Lung (tissue), 12 donors: ENCODE data around the gene C1orf35. TPM values are rescaled to one million over a fixed set of nuclear protein-coding genes. Genes with fewer than 3 reads are reported as not detected.

Experiments
- ATAC-seq: fragments of 200-7000 bp; cut with Tn5 transposase; one replicate; pipeline ENCODE4 v1.9.1; 2020; ENCODE audit warnings: moderate number of reproducible peaks; ENCODE audit not compliant: insufficient read depth, low FRiP score
- DNase-seq, 3 donors: peaks; one replicate each; pipeline ENCODE4 v3.0.0-alpha.2; 2013 to 2017
- H3K27ac ChIP-seq, 2 donors: one replicate each; pipeline ENCODE4 v1.5.1; 2013; ENCODE audit warnings: mild to moderate bottlenecking in 2 of 2, moderate library complexity in 2 of 2, control low read depth in 1 of 2, inconsistent platforms in 1 of 2, low read depth in 1 of 2, low read length in 1 of 2
- H3K27me3 ChIP-seq, 3 donors: one replicate each; pipeline ENCODE4 v1.5.1; 2013; ENCODE audit warnings: low read length in 2 of 3; ENCODE audit not compliant: control insufficient read depth in 3 of 3, insufficient read depth in 3 of 3
- H3K36me3 ChIP-seq, 4 donors: one replicate each; pipeline ENCODE4 v1.5.1; 2013; ENCODE audit warnings: low read length in 4 of 4, mild to moderate bottlenecking in 1 of 4, moderate library complexity in 1 of 4; ENCODE audit not compliant: control insufficient read depth in 4 of 4, insufficient read depth in 4 of 4
- H3K4me1 ChIP-seq, 5 donors: one replicate each; pipeline ENCODE4 v1.5.1; 2013; ENCODE audit warnings: low read length in 5 of 5, mild to moderate bottlenecking in 2 of 5, moderate library complexity in 1 of 5; ENCODE audit not compliant: control insufficient read depth in 5 of 5, insufficient read depth in 5 of 5
- H3K4me3 ChIP-seq: one replicate; pipeline ENCODE4 v1.5.1; 2013; ENCODE audit warnings: mild to moderate bottlenecking, control low read depth, moderate library complexity
- H3K9ac ChIP-seq, 2 donors: one replicate each; pipeline ENCODE4 v1.5.1; 2013; ENCODE audit warnings: low read length in 2 of 2, control low read depth in 1 of 2; ENCODE audit not compliant: insufficient read depth in 1 of 2
- H3K9me3 ChIP-seq, 4 donors: one replicate each; pipeline ENCODE4 v1.5.1; 2013; ENCODE audit warnings: low read length in 3 of 4, mild to moderate bottlenecking in 1 of 4, moderate library complexity in 1 of 4; ENCODE audit not compliant: control insufficient read depth in 4 of 4, insufficient read depth in 3 of 4
- CTCF ChIP-seq: IDR thresholded peaks from 2 replicates; pipeline ENCODE4 v1.5.1; 2012; ENCODE audit warnings: mild to moderate bottlenecking; ENCODE audit errors: control extremely low read depth, extremely low read depth
- WGBS, 2 donors: extraction: QIAGEN DNeasy Blood & Tissue Kit; methylation state at CpG; one replicate each; pipeline ENCODE4 v1.1.7; 2013; 5-methylcytosine and 5-hydroxymethylcytosine counted together
- polyA plus RNA-seq, 2 donors: library from polyadenylated mRNA; stranded (reverse); fragments of 200-250 nt; gene quantifications; one replicate each; pipeline ENCODE4 v1.2.1, GENCODE V29; 2013
- total RNA-seq, 2 donors: library from RNA; depleted of rRNA in 1 of 2; stranded (reverse); fragments of >200 nt in 1 of 2; gene quantifications; one replicate each; pipeline ENCODE4 v1.2.1, GENCODE V29; 2014 to 2021
- donor health status: control.
- donor health status: control.
- donor health status: Bipolar disorder and iron deficiency.
- donor health status: healthy.
- donor health status: DM: yes; HTN: yes; CAD: no.

C1orf35 gene
- total and polyA plus RNA-seq, 4 donors = 9.1 to 19.9 (median 15.0) TPM

GRCh38 chr1:228149406-228150119, 46.4 kb upstream of the C1orf35 start, which contains the start of gene GJC2:
Gene GJC2 (plus strand): TSS chr1:228149930. CDS start chr1:228157759, 7,829 bp downstream.
- Histone ChIP-seq H3K9ac (peak within 1 kb of the TSS in 1 of 2 donors; percentile 23), H3K27me3 (no peaks in the 10 kb centered on the region), H3K4me3 (no peak within 1 kb of the TSS), H3K9me3 (no peaks in the 10 kb centered on the region), H3K36me3 (peaks cover 0 to 50% (median 1%) of the 10 kb centered on the region in 4 donors), H3K27ac (peak within 1 kb of the TSS; percentile 58 to 84), H3K4me1 (peaks cover 8 to 41% (median 30%) of the 10 kb centered on the region in 5 donors)
- ATAC-seq (no peak), DNase-seq (peak; percentile 61 to 83 (median 68))
- TF ChIP-seq CTCF = no peak
- WGBS, 2 donors = 48 to 70% methylated on average over 17 of the region's 17 CpGs

GRCh38 chr1:228148935-228149405, 45.8 kb upstream of the C1orf35 start:
- peak overlapping the region in 1 of 2 donors; percentile 23 for H3K9ac ChIP-seq
- no peaks in the 10 kb centered on the region for H3K9me3 ChIP-seq
- peak overlapping the region; percentile 24 to 84 for H3K27ac ChIP-seq
- 67 to 84% methylated on average over 8 of the region's 8 CpGs for WGBS, 2 donors
- TF ChIP-seq CTCF = no peak
- peaks cover 0 to 51% (median 1%) of the 10 kb centered on the region in 4 donors for H3K36me3 ChIP-seq
- ATAC-seq (no peak), DNase-seq (no peak)
- H3K4me1 ChIP-seq = peaks cover 8 to 41% (median 30%) of the 10 kb centered on the region in 5 donors
- no peak overlapping the region for H3K4me3 ChIP-seq
- H3K27me3 ChIP-seq = no peaks in the 10 kb centered on the region

GRCh38 chr1:228148196-228148861, 45.2 kb upstream of the C1orf35 start:
- H3K9me3 ChIP-seq = no peaks in the 10 kb centered on the region
- peaks cover 8 to 48% (median 30%) of the 10 kb centered on the region in 5 donors for H3K4me1 ChIP-seq
- no peak overlapping the region for H3K9ac ChIP-seq
- peaks cover 0 to 51% (median 1%) of the 10 kb centered on the region in 4 donors for H3K36me3 ChIP-seq
- 60 to 68% methylated on average over 16 to 18 of the region's 18 CpGs for WGBS, 2 donors
- H3K27me3 ChIP-seq = no peaks in the 10 kb centered on the region
- H3K4me3 ChIP-seq = no peak overlapping the region
- ATAC-seq = no peak
- no peak for TF ChIP-seq CTCF
- peak; percentile 42 to 67 (median 55) for DNase-seq
- peak overlapping the region; percentile 24 to 84 for H3K27ac ChIP-seq
